NCI-H1694 (cell line): ENCODE measurements around the gene PSMD4.
A peak's percentile ranks its signal among the peaks of the same experiment; 100 is the strongest.

ENCODE experiments used
- DNase-seq: peaks from one replicate; lab custom pipeline; 2025; lab: John Stamatoyannopoulos, UW

The PSMD4 gene

GRCh38 chr1:151309811-151310323 lies 55.3 kb downstream of the PSMD4 start:
- DNase-seq = peak; percentile 19

GRCh38 chr1:151311011-151311410 lies 56.5 kb downstream of the PSMD4 start:
- no peak for DNase-seq

- DNase-seq = no peak
These were observed 57.2 kb downstream of the PSMD4 start for GRCh38 chr1:151311589-151312331.

GRCh38 chr1:151312411-151312810 lies 57.9 kb downstream of the PSMD4 start:
- no peak for DNase-seq

- DNase-seq = no peak
These were observed 58.3 kb downstream of the PSMD4 start for GRCh38 chr1:151312826-151313225.

GRCh38 chr1:151313501-151313900 lies 59.0 kb downstream of the PSMD4 start:
- no peak for DNase-seq

GRCh38 chr1:151314137-151314875 lies 59.8 kb downstream of the PSMD4 start:
- DNase-seq = no peak

- no peak for DNase-seq
These were observed 61.2 kb downstream of the PSMD4 start for GRCh38 chr1:151315565-151316235.
